Stimulated activated CD8-positive, alpha-beta memory T cell treated with anti-CD3 and anti-CD28 coated beads, Interleukin-4, amount 100 ng/mL, for 1 hour (primary cell): ENCODE results near the gene HPSE2.

ENCODE experiments used
- DNase-seq, 2 donors: peaks; one replicate each; pipeline ENCODE4 v3.0.0-alpha.2; 2020; ENCODE audit warnings: low read depth in 2 of 2, low spot score in 1 of 2

The HPSE2 gene

GRCh38 chr10:98855403-98856189 is 380.1 kb downstream of the HPSE2 start:
- no peak for DNase-seq

GRCh38 chr10:98852686-98853085 is 383.0 kb downstream of the HPSE2 start:
- DNase-seq = no peak

- DNase-seq = no peak
These were observed 387.3 kb downstream of the HPSE2 start for GRCh38 chr10:98848361-98848760.

- DNase-seq = no peak
These were observed 388.9 kb downstream of the HPSE2 start for GRCh38 chr10:98846787-98847186.

GRCh38 chr10:98833542-98833941 is 402.1 kb downstream of the HPSE2 start:
- no peak for DNase-seq

GRCh38 chr10:98832738-98833137 is 402.9 kb downstream of the HPSE2 start:
- DNase-seq = no peak

GRCh38 chr10:98832196-98832595 is 403.5 kb downstream of the HPSE2 start:
- no peak for DNase-seq

- DNase-seq = no peak
These were observed 404.3 kb downstream of the HPSE2 start for GRCh38 chr10:98831391-98831790.

GRCh38 chr10:98825741-98826140 is 409.9 kb downstream of the HPSE2 start:
- no peak for DNase-seq

- no peak for DNase-seq
These were observed 418.3 kb downstream of the HPSE2 start for GRCh38 chr10:98817396-98817795.

GRCh38 chr10:98815039-98815885 is 420.4 kb downstream of the HPSE2 start:
- DNase-seq = no peak

GRCh38 chr10:98814470-98814869 is 421.2 kb downstream of the HPSE2 start:
- no peak for DNase-seq

GRCh38 chr10:98808282-98808892 is 427.3 kb downstream of the HPSE2 start:
- no peak for DNase-seq

- no peak for DNase-seq
These were observed 435.4 kb downstream of the HPSE2 start for GRCh38 chr10:98800263-98800662.

GRCh38 chr10:98795467-98795866 is 440.2 kb downstream of the HPSE2 start:
- no peak for DNase-seq

- no peak for DNase-seq
These were observed 444.8 kb downstream of the HPSE2 start for GRCh38 chr10:98790817-98791216.

- no peak for DNase-seq
These were observed 457.3 kb downstream of the HPSE2 start for GRCh38 chr10:98778277-98778759.

GRCh38 chr10:98758463-98758862 is 477.2 kb downstream of the HPSE2 start:
- DNase-seq = no peak

GRCh38 chr10:98748298-98748697 is 487.4 kb downstream of the HPSE2 start:
- DNase-seq = no peak

GRCh38 chr10:98745645-98746044 is 490.0 kb downstream of the HPSE2 start:
- no peak for DNase-seq

GRCh38 chr10:98720551-98720950 is 515.1 kb downstream of the HPSE2 start:
- no peak for DNase-seq

GRCh38 chr10:98713586-98713985 is 522.1 kb downstream of the HPSE2 start:
- DNase-seq = no peak
